Ammon's horn (tissue), 1 donor: Measurements from ENCODE around the gene CTNNA3.
A peak's percentile ranks its signal among the peaks of the same experiment; 100 is the strongest.

Experiments used
- DNase-seq: peaks from one replicate; pipeline ENCODE4 v3.0.0-alpha.2; 2016; ENCODE audit warnings: low spot score

Gene CTNNA3

GRCh38 chr10:66538908-66539307 is 1157.1 kb downstream of the CTNNA3 start:
- no peak for DNase-seq

GRCh38 chr10:66538371-66538770 is 1157.6 kb downstream of the CTNNA3 start:
- no peak for DNase-seq

DNA sequence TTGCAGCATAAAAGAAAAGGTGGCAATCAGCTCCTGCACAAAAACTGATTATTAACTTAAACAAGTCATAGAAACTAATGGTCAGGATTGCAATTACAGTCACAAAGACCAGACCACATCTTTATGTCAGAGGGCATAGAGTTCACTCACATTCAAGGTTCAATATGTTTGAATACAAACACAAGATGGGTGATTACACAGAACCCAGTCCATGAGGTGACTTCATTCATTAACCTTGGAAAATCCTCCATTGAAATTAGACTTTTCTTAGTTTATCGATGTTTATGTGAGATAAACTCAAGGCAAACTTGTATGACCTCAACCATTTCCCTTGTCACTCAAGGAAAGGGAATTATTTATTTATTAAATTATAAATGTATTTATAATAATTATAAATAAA is 1158.8 kb downstream of the CTNNA3 start:
- DNase-seq, result no peak

DNA sequence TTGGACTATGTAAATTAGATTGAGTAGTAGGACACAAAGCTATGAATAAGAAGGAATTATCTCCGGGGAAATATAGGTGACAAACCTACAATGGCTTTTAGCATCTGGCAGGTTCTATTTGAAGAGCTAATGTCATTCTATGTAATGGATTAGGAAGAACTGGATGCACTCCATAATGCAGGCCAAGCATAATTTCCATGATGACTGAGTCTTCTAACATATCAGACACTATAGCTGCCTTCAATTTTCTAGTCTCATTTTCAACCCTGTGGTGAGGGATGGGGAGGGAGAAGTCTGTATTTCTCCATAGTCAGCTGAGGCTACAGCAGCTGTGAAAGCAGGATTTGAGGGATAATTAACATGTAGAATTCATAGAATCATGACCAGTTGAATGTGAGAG is 1160.6 kb downstream of the CTNNA3 start:
- DNase-seq, result no peak

- no peak for DNase-seq
These were observed 1161.1 kb downstream of the CTNNA3 start for GRCh38 chr10:66534866-66535265.

GRCh38 chr10:66521506-66521905 is 1174.5 kb downstream of the CTNNA3 start:
- DNase-seq, result no peak

GRCh38 chr10:66519616-66520015 is 1176.4 kb downstream of the CTNNA3 start:
- no peak for DNase-seq

GRCh38 chr10:66514666-66515065 is 1181.3 kb downstream of the CTNNA3 start:
- no peak for DNase-seq

GRCh38 chr10:66513504-66513903 is 1182.5 kb downstream of the CTNNA3 start:
- no peak for DNase-seq

GRCh38 chr10:66505003-66505657 is 1190.9 kb downstream of the CTNNA3 start:
- no peak for DNase-seq

GRCh38 chr10:66501356-66501755 is 1194.6 kb downstream of the CTNNA3 start:
- DNase-seq, result no peak

DNA sequence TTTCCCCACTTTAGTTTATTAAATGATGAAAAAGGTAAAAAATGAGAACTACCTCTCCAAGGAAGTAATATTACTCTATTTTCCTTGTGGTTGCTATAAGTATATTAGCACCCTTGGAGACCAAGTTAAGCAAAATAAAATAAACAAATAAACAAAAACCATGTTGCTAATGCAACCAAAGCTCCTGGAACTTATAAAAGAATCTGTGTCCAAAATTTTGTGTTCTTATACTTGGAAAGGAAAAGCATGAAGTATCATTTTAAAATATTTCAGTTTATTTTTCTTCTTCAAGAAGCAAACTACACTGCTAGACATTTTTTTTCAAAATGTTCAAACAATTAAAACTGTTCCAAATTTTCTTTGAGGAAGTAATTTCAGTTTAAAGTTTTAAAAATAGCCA is 1212.0 kb downstream of the CTNNA3 start:
- DNase-seq, result no peak

GRCh38 chr10:66472156-66472555 is 1223.8 kb downstream of the CTNNA3 start:
- DNase-seq, result peak; percentile 2

DNA sequence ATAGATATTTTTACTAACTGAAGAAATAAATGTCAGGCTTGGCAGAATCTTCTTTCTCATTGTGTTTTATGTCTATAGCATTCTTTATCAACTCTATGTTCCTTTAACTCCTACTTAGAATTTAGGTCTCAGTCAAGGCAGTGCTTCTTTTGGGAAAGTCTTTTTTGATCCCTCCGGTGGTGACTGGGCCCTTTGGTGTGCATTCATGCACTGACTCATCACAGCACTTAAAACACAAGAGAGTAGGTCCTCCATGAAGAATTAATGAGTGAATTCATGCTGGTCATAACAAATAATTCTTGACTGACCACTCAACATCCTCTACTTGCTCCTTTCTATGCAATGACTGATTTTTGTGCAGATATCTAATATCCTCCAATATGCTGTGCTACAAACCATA is 1229.0 kb downstream of the CTNNA3 start:
- no peak for DNase-seq

DNA sequence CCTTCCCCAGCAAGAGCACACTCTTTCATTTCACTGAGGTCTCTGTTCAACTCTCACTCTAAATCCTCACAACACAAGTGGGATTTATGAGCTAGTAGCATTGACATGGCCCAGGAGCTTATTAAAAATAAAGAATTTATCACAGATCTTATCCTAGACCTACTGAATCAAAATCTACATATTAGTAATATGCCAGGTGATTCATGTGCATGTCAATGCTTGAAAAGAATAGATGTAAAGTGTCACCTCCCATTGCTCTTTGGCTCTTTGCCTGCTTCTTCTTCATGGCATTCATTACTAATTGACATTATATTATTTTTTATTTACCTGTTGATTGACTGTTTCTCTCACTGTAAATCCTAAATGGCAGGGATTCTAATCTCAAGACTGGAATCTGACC is 1229.4 kb downstream of the CTNNA3 start:
- no peak for DNase-seq

DNA sequence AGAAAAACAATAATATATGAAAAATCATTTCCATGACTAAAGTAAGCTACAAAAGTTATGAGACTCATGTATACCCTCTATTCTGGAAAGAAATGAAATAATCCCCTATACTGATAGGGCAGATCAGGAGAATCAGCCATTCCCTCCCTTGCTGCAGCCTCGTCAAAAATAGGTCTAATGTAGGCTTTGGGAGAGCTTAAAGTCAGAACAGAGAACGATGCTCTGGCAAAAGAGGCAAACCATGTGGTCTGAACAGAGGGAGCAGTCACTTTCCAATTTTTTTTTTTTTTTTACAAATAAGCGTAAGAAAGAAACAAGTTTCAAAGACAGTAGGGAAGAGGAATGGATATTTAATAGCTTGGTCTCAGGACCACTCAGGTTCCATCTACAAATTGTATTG is 1232.4 kb downstream of the CTNNA3 start:
- no peak for DNase-seq

- DNase-seq, result no peak
These were observed 1238.4 kb downstream of the CTNNA3 start for GRCh38 chr10:66457629-66458028.

DNA sequence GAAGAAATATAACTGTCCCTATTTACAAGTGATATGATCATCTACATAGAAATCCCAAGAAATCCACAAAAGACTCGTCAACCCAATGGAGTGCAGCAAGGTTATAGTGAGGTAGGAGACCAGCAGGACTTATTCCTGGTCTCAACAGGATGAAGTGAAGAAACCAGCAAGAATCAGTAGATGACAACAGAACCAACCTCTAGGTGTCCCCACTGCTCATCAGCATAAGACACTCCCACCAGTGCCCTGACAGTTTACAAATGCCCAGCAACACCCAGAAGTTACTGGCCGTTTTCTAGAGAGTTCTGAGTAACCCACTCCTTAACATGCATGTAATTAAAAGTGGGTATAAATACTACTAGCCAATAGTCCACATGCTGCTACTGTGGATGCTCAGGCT is 1240.7 kb downstream of the CTNNA3 start:
- DNase-seq, result no peak

DNA sequence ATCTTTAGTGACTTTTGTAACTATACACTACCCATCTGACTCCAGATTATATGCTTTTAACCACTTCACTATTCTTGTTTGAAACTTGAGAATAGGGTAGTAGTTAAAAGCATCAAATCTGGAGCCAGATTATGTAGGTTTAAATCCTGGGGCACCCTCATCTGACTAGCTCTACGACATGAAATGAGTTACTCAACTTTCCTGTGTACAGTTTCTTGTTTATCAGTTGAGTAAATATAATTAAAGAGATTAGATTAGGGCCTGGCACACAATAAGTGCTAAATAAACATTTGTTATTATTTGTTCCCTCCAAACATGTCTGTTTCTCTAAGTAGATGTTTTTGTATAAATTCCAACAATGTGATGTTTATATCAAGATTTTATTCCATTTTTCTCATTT is 1255.4 kb downstream of the CTNNA3 start:
- DNase-seq, result no peak

GRCh38 chr10:66414943-66415342 is 1281.1 kb downstream of the CTNNA3 start:
- no peak for DNase-seq

DNA sequence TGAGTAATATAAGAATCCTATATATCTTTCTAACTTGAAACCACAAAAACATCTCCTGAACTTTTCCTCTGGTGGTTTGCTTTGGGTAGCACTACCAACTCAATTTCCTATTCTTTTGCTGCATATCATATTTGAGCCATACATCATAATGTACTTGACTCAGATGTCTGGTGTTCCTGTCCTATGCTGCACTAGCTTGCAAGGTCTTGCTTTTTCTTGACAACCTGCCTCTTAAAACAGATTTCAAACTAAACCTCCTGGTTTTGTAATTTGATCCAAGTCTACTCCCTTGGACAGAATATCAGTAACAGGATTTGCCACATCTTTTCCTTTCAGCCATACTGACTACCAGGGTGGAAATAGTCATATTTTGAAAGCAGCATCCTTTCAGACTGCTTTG is 1290.4 kb downstream of the CTNNA3 start:
- no peak for DNase-seq

DNA sequence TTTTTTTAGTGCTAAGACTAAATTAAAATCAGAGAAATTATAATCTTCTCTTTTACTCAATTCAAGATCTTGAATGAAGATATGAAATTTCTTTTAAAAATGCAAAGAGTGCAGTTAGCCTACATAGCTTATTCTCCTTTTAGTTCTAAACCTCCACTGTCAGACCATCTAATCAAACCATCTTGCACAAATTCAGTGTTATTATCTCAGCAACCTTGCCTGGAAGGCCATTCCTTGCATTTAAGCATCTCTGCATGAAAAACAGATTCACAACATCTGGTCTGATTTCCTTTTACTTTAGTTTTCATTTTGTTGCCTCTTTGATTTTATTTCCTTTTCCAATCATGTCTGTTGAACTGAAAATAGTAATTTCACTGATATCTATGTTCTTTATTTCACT is 1297.3 kb downstream of the CTNNA3 start:
- no peak for DNase-seq

DNA sequence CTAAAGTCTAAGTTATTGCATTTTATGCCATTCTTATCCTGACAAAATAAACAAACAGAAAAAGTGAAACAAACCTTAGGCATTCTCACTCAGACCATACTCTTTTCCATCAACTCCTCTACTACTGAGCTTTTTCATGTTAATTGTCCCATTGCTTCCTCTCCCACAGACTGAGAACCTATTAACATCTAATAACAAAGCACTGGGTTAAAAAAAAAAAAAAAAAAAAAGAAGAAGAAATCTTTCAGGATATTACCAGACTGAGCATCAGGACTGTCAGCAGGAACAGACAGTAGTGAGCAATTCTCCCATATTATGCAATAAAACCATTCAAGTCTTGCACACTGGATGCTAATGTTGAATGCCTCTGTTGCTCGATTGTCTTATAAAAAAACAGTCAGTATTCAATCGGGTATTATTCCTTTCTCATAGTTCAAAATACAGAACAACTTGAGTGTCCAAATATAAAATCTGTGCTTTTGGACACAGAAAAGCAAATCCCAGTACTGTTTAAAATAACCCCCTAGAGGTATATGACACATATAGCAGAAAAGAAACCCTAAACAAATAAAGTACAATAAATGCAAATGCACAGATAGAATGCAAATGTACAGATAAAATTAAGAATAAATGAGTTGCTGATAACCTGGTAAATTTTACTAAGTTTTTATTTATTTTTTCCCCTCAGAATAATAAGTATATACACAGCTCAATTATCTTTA is 1301.5 kb downstream of the CTNNA3 start:
- DNase-seq, result no peak

DNA sequence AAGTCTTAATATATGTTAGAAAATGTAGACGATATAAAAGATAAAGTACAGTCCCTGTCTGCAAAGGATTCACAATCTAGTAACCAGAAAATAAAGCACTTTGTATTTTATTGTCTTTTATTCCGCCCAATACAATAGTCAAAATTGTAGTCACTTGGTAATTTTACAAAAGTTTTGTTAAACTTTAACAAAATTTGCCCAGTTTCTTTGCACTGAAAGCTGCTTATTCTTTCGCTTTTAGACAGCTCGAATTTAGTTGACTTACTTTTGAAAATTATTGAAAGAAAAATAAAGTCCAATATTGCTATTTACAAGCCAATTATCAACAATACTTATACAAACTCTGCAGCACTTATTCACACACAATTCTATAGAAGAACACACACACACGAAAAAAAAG is 1305.1 kb downstream of the CTNNA3 start:
- no peak for DNase-seq
